ENCODE results near the gene IRGQ.

DNA sequence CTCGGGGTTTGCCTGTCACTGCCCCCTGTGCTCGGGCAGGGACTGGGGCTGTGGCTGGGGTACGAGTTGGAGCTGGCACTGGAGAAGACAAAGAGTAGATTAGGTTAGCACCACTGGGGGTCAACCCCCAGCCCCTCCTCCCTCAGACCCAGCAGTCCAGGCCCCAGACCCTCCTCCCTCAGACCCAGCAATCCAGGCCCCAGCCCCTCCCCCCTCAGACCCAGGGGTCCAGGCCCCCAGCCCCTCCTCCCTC, 43.8 kb downstream of the IRGQ start:
- TF ChIP-seq, protein P1, sequence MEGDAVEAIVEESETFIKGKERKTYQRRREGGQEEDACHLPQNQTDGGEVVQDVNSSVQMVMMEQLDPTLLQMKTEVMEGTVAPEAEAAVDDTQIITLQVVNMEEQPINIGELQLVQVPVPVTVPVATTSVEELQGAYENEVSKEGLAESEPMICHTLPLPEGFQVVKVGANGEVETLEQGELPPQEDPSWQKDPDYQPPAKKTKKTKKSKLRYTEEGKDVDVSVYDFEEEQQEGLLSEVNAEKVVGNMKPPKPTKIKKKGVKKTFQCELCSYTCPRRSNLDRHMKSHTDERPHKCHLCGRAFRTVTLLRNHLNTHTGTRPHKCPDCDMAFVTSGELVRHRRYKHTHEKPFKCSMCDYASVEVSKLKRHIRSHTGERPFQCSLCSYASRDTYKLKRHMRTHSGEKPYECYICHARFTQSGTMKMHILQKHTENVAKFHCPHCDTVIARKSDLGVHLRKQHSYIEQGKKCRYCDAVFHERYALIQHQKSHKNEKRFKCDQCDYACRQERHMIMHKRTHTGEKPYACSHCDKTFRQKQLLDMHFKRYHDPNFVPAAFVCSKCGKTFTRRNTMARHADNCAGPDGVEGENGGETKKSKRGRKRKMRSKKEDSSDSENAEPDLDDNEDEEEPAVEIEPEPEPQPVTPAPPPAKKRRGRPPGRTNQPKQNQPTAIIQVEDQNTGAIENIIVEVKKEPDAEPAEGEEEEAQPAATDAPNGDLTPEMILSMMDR (IDR thresholded peaks at IDR 0.05; ENCODE audit: poor library complexity), result no peak
- no peak for TF ChIP-seq EZH2 (IDR thresholded peaks at IDR 0.05; ENCODE audit: borderline replicate concordance)
